HG02759 (cell line): ENCODE data around the gene TBX4.
A peak's percentile ranks its signal among the peaks of the same experiment; 100 is the strongest.

ENCODE experiments used
- ATAC-seq: cut with Tn5 transposase; IDR thresholded peaks from one replicate; pipeline ENCODE4 v1.9.1; 2021; ENCODE audit warnings: mild to moderate bottlenecking, moderate library complexity; ENCODE audit not compliant: unreplicated experiment

TBX4 gene

GRCh38 chr17:61412860-61413660 lies 39.2 kb upstream of the TBX4 start:
- no peak for ATAC-seq

DNA sequence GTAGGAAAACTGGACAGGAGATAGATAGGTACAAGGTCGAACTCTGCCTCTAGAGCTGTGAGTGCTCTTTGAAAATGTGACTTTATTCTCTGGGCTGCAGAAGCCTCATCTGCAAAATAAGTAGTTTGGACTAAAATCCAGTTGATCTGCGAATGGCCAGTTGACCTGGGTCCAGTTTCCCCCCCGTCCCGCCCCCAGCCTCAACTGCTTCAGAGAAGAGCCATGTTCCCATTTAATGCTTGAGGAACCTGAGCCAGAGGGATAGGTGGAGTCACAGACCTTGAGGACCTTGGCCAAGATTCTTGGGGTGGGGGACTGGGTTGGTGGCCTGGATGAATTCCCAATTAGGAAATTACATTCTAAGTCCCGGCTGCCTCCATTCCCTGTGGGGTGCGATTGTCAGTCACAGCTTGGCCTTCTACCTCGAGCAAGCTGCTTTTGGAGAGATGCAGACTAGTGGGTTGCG lies 38.5 kb upstream of the TBX4 start:
- no peak for ATAC-seq

DNA sequence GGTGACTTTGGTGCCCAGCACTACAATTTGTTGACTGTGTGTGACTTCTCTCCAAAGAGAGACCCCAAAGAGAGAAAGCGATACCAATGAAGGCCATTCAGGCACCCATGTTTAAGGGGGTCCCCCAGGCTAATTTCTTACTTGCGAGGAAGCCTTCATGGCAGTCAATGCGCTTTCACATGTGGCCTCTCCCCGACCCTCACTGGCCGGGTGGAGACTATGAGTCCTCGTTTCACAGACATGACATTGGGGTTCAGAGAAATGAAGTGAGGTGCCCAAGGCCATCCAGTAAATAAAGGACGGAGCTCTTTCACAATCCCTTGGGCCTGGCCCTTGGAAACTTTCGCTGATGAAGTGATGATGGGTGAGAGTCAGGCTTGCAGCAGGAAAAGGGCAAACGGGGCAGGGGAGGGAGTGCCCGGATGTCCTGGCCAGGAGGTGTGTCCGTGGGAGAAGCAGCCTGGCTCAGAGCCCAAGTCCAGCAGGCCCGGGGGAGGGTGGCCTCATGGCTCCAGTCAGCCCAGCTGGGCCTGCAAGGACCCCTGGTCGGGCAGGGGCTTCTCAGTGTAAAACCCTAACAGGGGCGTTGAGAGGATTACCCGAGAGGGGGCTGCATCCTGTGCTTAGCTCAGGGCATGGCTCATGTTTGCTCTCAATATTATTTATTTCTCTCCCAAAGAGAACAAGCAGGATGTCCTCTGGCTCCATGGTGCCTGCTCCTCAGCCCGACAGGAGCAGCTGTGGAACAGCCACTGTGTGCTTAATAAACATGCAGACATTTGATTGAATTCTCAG lies 37.9 kb upstream of the TBX4 start:
- ATAC-seq = no peak

- ATAC-seq = no peak
Observed at GRCh38 chr17:61414936-61415251, 37.3 kb upstream of the TBX4 start.

DNA sequence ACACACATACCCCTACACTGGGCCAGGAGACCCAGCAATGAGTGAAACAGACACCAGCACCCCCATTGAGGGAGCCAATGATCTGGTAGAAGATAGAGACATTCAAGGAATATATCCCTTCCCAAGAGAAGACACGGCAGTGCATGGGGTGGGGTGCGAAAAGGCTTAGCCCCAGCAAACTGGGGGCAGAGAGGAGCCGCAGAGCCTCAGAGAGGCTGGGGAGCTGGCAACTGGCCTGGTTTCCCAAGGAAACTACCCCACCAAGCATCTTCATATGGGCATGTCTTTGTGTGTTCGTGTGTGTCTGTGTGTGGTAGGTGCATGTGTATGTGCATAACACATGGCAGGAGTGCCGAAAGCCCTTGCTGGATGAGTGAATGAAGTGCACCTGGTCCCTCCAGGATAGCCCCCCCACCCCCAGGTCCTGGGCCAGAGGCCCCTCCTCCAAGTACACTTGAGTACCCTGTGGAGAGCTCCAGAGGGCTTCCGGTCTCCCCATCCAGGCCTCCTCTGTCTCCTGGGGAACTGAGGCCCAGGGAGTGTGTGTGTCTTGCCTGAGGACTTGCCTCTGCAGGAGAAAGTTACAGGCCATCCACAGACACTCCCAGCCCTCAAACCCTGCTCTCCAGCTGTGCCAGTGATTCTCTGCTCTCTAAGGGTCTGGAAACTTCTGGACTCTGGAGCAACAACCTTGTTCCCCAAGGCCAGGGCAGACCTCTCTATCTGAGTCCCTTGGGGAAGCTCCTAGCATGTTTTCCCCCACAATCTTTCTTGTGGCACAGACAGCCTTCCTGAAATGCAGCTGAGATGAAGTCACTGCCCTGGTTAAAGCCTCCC lies 36.6 kb upstream of the TBX4 start:
- ATAC-seq = no peak

GRCh38 chr17:61416211-61416539 lies 36.0 kb upstream of the TBX4 start:
- ATAC-seq = no peak

GRCh38 chr17:61416540-61417363 lies 35.5 kb upstream of the TBX4 start:
- ATAC-seq = peak; percentile 52

GRCh38 chr17:61418449-61418848 lies 33.8 kb upstream of the TBX4 start:
- no peak for ATAC-seq

- no peak for ATAC-seq
Observed at GRCh38 chr17:61419496-61420046, 32.7 kb upstream of the TBX4 start.

GRCh38 chr17:61420052-61420451 lies 32.2 kb upstream of the TBX4 start:
- no peak for ATAC-seq

DNA sequence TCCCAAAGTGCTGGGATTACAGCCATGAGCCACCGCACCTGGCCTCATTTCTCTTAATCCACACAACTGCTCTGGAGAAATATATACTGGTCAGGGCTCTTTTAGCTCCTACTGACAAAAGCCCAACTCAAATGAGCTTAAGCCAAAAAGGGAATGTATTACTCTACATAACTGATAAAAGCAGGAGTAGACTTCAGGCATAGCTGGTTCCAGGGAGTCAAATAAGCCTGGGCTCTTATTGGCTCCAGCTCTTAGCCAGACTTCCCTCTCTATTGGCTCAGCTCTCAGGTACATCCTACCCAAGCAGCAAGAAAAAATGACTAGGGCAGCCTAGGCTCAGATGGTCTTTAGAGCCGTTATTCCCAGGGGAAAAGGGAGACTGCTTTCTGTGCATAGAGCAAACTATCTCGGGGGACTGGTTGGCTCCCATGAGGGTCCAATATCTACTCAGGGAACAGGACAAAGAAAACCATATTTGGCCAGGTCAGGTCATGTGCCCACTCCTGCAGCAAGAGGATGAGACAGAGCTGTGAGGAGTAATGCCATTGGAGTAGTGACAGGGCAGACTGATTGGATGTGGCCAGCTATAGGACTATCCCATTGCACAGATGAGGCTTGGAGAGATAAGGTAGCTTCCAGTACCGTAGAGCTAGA lies 31.4 kb upstream of the TBX4 start:
- ATAC-seq = no peak

DNA sequence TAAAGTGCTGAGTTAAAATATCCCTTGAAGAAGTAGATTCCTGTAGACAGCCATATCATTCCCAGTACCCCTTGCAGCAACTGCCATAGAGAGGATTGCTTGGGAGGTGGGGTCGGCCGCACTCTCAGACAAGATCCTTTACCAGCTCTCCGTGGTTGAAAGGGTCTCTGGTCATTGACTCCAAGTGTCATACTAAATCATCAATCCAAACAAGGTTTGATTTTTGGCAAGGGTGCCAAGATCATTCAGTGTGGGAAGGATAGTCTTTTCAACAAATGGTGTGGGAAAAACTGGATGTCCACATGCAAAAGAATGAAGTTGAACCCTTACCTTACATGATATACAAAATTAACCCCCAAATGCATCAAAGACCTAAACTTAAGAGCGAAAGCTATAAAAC lies 30.8 kb upstream of the TBX4 start:
- ATAC-seq = no peak

GRCh38 chr17:61422116-61422799 lies 30.0 kb upstream of the TBX4 start:
- ATAC-seq = no peak

DNA sequence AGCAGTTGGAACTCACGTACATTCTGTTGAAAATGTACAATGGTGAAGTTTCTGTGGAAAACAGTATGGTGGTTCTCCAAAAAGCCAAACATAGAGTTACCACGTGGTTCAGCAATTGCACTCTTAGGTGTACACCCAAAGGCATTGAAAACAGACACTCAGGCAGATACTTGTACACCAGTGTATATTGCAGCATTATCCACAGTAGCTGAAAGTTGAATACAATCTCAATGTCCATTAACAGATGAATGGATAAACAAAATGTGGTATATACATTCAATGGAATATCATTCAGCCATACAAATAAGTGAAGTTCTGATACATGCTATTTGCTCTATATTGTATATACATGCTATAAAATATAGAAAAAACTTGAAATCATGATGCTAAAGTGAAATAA lies 29.4 kb upstream of the TBX4 start:
- no peak for ATAC-seq

DNA sequence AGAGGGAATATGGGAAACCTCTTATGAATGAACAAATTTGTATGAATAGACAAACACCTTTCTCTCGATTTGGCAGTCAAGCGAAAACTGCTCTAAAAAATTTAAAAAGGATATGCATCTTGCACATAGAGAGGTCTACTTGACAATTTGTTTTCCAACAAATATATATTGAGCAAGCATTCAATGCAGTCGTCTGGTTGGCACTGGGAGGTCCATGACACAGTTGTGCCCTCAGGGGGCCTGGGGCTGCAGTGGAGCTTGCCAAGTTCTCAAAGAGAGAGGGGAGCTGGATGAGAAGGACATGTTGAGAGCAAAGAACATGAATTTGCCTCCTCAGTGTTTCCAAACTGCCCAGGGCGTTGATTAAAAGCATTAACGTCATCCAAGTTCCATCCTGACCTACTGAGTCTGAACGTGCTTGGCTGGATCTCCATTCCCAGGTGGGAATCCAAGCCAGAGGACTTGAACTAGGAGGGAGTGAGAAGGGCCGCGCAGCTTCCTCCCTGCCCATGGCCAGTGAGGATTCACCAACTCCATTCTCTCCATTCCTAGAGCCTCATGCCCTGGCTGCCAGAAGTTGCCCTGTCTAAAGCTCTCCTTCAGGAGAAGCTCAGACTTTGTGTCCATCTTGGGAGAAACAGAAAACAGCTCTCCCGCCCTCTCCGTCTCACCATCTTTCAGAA lies 28.1 kb upstream of the TBX4 start:
- no peak for ATAC-seq

GRCh38 chr17:61425682-61426481 lies 26.3 kb upstream of the TBX4 start:
- no peak for ATAC-seq

DNA sequence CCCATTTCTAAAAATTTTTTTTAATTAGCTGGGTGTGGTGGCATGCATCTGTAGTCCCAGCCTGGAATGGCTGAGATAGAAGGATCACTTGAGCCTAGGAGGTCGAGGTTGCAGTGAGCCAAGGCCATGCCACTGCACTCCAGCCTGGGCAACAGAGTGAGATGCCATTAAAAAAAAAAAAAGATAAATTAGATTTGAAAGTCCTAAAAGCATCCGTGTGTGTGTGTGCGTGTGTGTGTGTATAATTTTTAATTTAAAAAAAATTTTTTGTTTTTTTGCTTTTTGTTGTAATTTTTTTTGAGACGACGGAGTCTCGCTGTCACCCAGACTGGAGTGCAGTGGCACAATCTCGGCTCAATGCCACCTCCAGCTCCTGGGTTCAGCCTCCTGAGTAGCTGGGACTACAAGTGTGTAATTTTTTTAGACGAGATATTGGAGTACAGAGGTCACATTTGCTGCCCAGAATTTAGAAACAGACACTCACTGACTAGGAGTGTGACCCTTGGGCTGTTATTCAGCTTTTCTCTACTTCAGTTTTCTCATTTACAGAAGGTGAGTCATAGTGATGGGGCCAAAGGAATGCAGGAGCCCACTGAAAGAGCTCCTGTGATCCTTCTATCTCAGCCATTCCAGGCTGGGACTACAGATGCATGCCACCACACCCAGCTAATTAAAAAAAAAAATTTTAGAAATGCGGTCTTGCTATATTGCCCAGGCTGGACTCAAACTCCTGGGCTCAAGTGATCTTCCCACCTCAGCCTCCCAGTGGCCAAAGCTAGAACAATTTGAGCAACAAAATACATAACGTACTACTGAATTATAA lies 25.5 kb upstream of the TBX4 start:
- ATAC-seq = no peak
